HEK293 (cell line): ENCODE results near the gene ZNF140.
A peak's percentile ranks its signal among the peaks of the same experiment; 100 is the strongest.

Experiments used
- GLI2 ChIP-seq: fragments of 450-650 bp; formaldehyde crosslinking; IDR thresholded peaks from 2 replicates; pipeline ENCODE4; 2017; ENCODE audit warnings: missing biosample characterization, missing genetic modification characterization, low read depth, borderline replicate concordance
- GLI4 ChIP-seq: fragments of 450-650 bp; formaldehyde crosslinking; IDR thresholded peaks from 2 replicates; pipeline ENCODE4 v1.5.1; 2016; ENCODE audit warnings: missing biosample characterization, missing genetic modification characterization
- KLF9 ChIP-seq: fragments of 450-650 bp; formaldehyde crosslinking; IDR thresholded peaks from 2 replicates; pipeline ENCODE4 v1.5.1; 2016; ENCODE audit warnings: missing biosample characterization, missing genetic modification characterization, low read depth
- OVOL3 ChIP-seq: fragments of 450-650 bp; formaldehyde crosslinking; IDR thresholded peaks from 2 replicates; pipeline ENCODE4 v1.5.1; 2016; ENCODE audit warnings: missing biosample characterization, missing genetic modification characterization
- SP3 ChIP-seq: fragments of 450-650 bp; formaldehyde crosslinking; IDR thresholded peaks from 2 replicates; pipeline ENCODE4 v1.5.1; 2016; ENCODE audit warnings: missing biosample characterization, missing genetic modification characterization
- ZBTB21 ChIP-seq: fragments of 450-650 bp; formaldehyde crosslinking; IDR thresholded peaks from 2 replicates; pipeline ENCODE4 v1.5.1; 2017; ENCODE audit warnings: missing biosample characterization, missing genetic modification characterization
- ZFHX2 ChIP-seq: fragments of 450-650 bp; formaldehyde crosslinking; conservative IDR thresholded peaks from 2 replicates; pipeline ENCODE4 v1.5.1; 2016; ENCODE audit warnings: missing biosample characterization, missing genetic modification characterization
- ZNF132 ChIP-seq: fragments of 450-650 bp; formaldehyde crosslinking; IDR thresholded peaks from 2 replicates; pipeline ENCODE4 v1.5.1; 2017; ENCODE audit warnings: missing biosample characterization, missing genetic modification characterization, borderline replicate concordance
- ZNF16 ChIP-seq: fragments of 450-650 bp; formaldehyde crosslinking; IDR thresholded peaks from 2 replicates; pipeline ENCODE4 v1.5.1; 2016; ENCODE audit warnings: low read depth, missing biosample characterization, missing genetic modification characterization
- ZNF174 ChIP-seq: fragments of 450-650 bp; formaldehyde crosslinking; IDR thresholded peaks from 2 replicates; pipeline ENCODE4 v1.5.0; 2017; ENCODE audit warnings: missing biosample characterization, mild to moderate bottlenecking, missing genetic modification characterization
- ZNF184 ChIP-seq: fragments of 450-650 bp; IDR thresholded peaks from 2 replicates; pipeline ENCODE4 v1.5.1; 2018; ENCODE audit warnings: missing biosample characterization, mild to moderate bottlenecking, missing genetic modification characterization
- ZNF350 ChIP-seq: fragments of 450-650 bp; formaldehyde crosslinking; IDR thresholded peaks from 2 replicates; pipeline ENCODE4 v1.5.0; 2017; ENCODE audit warnings: missing biosample characterization, mild to moderate bottlenecking, missing genetic modification characterization
- ZNF37A ChIP-seq: fragments of 450-650 bp; IDR thresholded peaks from 2 replicates; pipeline ENCODE4 v1.5.1; 2018; ENCODE audit warnings: missing biosample characterization, missing genetic modification characterization
- ZNF394 ChIP-seq: fragments of 450-650 bp; formaldehyde crosslinking; IDR thresholded peaks from 2 replicates; pipeline ENCODE4 v1.5.1; 2016; ENCODE audit warnings: missing biosample characterization, missing genetic modification characterization, mild to moderate bottlenecking, moderate library complexity, borderline replicate concordance
- ZNF404 ChIP-seq: fragments of 450-650 bp; formaldehyde crosslinking; IDR thresholded peaks from 2 replicates; pipeline ENCODE4 v1.5.1; 2017; ENCODE audit warnings: missing biosample characterization, missing genetic modification characterization
- ZNF433 ChIP-seq: fragments of 450-650 bp; formaldehyde crosslinking; IDR thresholded peaks from 2 replicates; pipeline ENCODE4 v1.5.1; 2016; ENCODE audit warnings: missing biosample characterization, missing genetic modification characterization, low read depth
- ZNF510 ChIP-seq: fragments of 450-650 bp; formaldehyde crosslinking; IDR thresholded peaks from 2 replicates; pipeline ENCODE4 v1.5.1; 2018; ENCODE audit warnings: mild to moderate bottlenecking, missing genetic modification characterization, missing biosample characterization; ENCODE audit not compliant: insufficient replicate concordance
- ZNF776 ChIP-seq: fragments of 450-650 bp; formaldehyde crosslinking; IDR thresholded peaks from 2 replicates; pipeline ENCODE4 v1.5.0; 2017; ENCODE audit warnings: missing biosample characterization, missing genetic modification characterization, borderline replicate concordance
- ZNF792 ChIP-seq: fragments of 450-650 bp; formaldehyde crosslinking; IDR thresholded peaks from 2 replicates; pipeline ENCODE4 v1.5.1; 2016; ENCODE audit warnings: missing biosample characterization, missing genetic modification characterization
- ZNF837 ChIP-seq: fragments of 450-650 bp; formaldehyde crosslinking; IDR thresholded peaks from 2 replicates; pipeline ENCODE4 v1.5.1; 2016; ENCODE audit warnings: missing biosample characterization, missing genetic modification characterization
- ZNF843 ChIP-seq: fragments of 450-650 bp; formaldehyde crosslinking; IDR thresholded peaks from 2 replicates; pipeline ENCODE4 v1.5.1; 2016; ENCODE audit warnings: missing biosample characterization, missing genetic modification characterization
- TF ChIP-seq, protein P1 (sequence below): fragments of 450-650 bp; formaldehyde crosslinking; IDR thresholded peaks from 2 replicates; pipeline ENCODE4 v1.5.1; 2016; ENCODE audit warnings: missing biosample characterization, missing genetic modification characterization
- TF ChIP-seq, protein P2 (sequence below): fragments of 450-650 bp; formaldehyde crosslinking; IDR thresholded peaks from 2 replicates; pipeline ENCODE4 v1.5.1; 2016; ENCODE audit warnings: missing biosample characterization, missing genetic modification characterization
- TF ChIP-seq, protein P3 (sequence below): fragments of 450-650 bp; formaldehyde crosslinking; IDR thresholded peaks from 2 replicates; pipeline ENCODE4 v1.5.1; 2016; ENCODE audit warnings: missing biosample characterization, missing genetic modification characterization
- TF ChIP-seq, protein P4 (sequence below): fragments of 450-650 bp; formaldehyde crosslinking; IDR thresholded peaks from 2 replicates; pipeline ENCODE4 v1.5.1; 2016; ENCODE audit warnings: missing biosample characterization, missing genetic modification characterization
- TF ChIP-seq, protein P5 (sequence below): fragments of 450-650 bp; formaldehyde crosslinking; IDR thresholded peaks from 2 replicates; pipeline ENCODE4 v1.5.1; 2016; ENCODE audit warnings: missing biosample characterization, missing genetic modification characterization
- TF ChIP-seq, protein P6 (sequence below): fragments of 450-650 bp; formaldehyde crosslinking; IDR thresholded peaks from 2 replicates; pipeline ENCODE4 v1.5.1; 2017; ENCODE audit warnings: missing biosample characterization, missing genetic modification characterization

ZNF140 gene

DNA sequence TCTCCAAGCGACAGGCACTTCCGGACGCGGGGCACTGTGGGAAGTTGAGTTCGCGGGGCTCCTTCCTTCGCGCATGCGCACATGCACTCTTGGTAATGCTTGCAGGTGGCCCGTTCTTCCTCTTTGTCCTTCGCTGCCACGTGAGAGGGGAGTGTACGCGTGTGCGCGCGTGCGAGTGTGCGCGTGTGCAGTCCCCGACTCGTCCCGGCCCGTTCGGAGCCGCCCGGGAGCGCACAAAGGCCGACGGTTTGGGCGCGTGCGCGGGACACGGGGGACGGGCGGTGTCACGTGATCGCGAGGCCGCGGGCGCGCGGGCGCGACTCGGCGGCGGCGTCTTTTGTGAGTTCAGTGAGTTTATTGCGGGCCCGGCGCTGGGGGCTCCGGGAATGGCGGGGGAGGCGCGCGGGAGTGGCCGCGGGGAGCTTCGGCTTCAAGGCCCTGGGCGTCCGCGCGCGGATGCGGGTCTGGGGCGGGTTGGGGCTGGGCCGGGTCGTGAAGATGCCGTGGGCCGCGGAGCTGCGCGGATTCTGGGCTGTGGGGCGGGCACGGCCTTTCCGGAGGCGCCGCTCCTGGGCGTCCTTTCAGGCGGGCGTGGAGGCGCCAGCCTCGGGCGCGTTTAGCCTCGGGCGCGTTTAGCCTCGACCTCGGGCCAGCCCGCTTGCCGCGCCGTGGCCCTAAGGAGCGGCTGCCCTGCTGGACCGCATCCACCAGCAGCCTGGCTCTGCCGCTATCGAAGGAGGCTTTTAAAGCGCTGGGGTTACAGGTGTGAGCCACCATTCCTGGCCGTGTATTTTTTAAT lies 43.3 kb upstream of the ZNF140 start, which contains the start of gene ZNF84 (continued):
- peak; percentile 65; the same call in 1 of the 2 replicates for TF ChIP-seq ZNF184 (tag by site-specific recombination)
- TF ChIP-seq ZNF433 (tag by site-specific recombination): no peak
- no peak for TF ChIP-seq ZNF404 (tag by site-specific recombination)
- TF ChIP-seq OVOL3 (tag by site-specific recombination): no peak
- TF ChIP-seq, protein P1, sequence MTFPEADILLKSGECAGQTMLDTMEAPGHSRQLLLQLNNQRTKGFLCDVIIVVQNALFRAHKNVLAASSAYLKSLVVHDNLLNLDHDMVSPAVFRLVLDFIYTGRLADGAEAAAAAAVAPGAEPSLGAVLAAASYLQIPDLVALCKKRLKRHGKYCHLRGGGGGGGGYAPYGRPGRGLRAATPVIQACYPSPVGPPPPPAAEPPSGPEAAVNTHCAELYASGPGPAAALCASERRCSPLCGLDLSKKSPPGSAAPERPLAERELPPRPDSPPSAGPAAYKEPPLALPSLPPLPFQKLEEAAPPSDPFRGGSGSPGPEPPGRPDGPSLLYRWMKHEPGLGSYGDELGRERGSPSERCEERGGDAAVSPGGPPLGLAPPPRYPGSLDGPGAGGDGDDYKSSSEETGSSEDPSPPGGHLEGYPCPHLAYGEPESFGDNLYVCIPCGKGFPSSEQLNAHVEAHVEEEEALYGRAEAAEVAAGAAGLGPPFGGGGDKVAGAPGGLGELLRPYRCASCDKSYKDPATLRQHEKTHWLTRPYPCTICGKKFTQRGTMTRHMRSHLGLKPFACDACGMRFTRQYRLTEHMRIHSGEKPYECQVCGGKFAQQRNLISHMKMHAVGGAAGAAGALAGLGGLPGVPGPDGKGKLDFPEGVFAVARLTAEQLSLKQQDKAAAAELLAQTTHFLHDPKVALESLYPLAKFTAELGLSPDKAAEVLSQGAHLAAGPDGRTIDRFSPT (tag by site-specific recombination): no peak
- TF ChIP-seq, protein P2, sequence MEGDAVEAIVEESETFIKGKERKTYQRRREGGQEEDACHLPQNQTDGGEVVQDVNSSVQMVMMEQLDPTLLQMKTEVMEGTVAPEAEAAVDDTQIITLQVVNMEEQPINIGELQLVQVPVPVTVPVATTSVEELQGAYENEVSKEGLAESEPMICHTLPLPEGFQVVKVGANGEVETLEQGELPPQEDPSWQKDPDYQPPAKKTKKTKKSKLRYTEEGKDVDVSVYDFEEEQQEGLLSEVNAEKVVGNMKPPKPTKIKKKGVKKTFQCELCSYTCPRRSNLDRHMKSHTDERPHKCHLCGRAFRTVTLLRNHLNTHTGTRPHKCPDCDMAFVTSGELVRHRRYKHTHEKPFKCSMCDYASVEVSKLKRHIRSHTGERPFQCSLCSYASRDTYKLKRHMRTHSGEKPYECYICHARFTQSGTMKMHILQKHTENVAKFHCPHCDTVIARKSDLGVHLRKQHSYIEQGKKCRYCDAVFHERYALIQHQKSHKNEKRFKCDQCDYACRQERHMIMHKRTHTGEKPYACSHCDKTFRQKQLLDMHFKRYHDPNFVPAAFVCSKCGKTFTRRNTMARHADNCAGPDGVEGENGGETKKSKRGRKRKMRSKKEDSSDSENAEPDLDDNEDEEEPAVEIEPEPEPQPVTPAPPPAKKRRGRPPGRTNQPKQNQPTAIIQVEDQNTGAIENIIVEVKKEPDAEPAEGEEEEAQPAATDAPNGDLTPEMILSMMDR: no peak
- no peak for TF ChIP-seq ZBTB21 (tag by site-specific recombination)
- no peak for TF ChIP-seq ZNF510 (tag by site-specific recombination)
- no peak for TF ChIP-seq ZNF394
- 0 out of 2 replicates have a peak, but pooled peaks have one; percentile 57 for TF ChIP-seq GLI4 (tag by site-specific recombination)
- no peak for TF ChIP-seq ZNF837 (tag by site-specific recombination)
- no peak for TF ChIP-seq KLF9
- no peak for TF ChIP-seq ZNF843
- no peak for TF ChIP-seq ZNF16 (tag by site-specific recombination)
- TF ChIP-seq, protein P3, sequence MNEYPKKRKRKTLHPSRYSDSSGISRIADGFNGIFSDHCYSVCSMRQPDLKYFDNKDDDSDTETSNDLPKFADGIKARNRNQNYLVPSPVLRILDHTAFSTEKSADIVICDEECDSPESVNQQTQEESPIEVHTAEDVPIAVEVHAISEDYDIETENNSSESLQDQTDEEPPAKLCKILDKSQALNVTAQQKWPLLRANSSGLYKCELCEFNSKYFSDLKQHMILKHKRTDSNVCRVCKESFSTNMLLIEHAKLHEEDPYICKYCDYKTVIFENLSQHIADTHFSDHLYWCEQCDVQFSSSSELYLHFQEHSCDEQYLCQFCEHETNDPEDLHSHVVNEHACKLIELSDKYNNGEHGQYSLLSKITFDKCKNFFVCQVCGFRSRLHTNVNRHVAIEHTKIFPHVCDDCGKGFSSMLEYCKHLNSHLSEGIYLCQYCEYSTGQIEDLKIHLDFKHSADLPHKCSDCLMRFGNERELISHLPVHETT: no peak
- no peak for TF ChIP-seq ZNF792 (tag by site-specific recombination)
- no peak for TF ChIP-seq ZNF350 (tag by site-specific recombination)
- peak; percentile 75 for TF ChIP-seq ZFHX2 (tag by site-specific recombination)
- TF ChIP-seq ZNF174 (tag by site-specific recombination): no peak
- TF ChIP-seq, protein P4, sequence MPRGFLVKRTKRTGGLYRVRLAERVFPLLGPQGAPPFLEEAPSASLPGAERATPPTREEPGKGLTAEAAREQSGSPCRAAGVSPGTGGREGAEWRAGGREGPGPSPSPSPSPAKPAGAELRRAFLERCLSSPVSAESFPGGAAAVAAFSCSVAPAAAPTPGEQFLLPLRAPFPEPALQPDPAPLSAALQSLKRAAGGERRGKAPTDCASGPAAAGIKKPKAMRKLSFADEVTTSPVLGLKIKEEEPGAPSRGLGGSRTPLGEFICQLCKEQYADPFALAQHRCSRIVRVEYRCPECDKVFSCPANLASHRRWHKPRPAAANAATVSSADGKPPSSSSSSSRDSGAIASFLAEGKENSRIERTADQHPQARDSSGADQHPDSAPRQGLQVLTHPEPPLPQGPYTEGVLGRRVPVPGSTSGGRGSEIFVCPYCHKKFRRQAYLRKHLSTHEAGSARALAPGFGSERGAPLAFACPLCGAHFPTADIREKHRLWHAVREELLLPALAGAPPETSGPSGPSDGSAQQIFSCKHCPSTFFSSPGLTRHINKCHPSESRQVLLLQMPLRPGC (tag by site-specific recombination): no peak
- TF ChIP-seq ZNF776 (tag by site-specific recombination): no peak
- TF ChIP-seq GLI2 (tag by site-specific recombination): no peak
- peak; percentile 51; the same call in 1 of the 2 replicates for TF ChIP-seq SP3
- TF ChIP-seq, protein P5, sequence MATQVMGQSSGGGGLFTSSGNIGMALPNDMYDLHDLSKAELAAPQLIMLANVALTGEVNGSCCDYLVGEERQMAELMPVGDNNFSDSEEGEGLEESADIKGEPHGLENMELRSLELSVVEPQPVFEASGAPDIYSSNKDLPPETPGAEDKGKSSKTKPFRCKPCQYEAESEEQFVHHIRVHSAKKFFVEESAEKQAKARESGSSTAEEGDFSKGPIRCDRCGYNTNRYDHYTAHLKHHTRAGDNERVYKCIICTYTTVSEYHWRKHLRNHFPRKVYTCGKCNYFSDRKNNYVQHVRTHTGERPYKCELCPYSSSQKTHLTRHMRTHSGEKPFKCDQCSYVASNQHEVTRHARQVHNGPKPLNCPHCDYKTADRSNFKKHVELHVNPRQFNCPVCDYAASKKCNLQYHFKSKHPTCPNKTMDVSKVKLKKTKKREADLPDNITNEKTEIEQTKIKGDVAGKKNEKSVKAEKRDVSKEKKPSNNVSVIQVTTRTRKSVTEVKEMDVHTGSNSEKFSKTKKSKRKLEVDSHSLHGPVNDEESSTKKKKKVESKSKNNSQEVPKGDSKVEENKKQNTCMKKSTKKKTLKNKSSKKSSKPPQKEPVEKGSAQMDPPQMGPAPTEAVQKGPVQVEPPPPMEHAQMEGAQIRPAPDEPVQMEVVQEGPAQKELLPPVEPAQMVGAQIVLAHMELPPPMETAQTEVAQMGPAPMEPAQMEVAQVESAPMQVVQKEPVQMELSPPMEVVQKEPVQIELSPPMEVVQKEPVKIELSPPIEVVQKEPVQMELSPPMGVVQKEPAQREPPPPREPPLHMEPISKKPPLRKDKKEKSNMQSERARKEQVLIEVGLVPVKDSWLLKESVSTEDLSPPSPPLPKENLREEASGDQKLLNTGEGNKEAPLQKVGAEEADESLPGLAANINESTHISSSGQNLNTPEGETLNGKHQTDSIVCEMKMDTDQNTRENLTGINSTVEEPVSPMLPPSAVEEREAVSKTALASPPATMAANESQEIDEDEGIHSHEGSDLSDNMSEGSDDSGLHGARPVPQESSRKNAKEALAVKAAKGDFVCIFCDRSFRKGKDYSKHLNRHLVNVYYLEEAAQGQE (tag by site-specific recombination): no peak
- TF ChIP-seq, protein P6, sequence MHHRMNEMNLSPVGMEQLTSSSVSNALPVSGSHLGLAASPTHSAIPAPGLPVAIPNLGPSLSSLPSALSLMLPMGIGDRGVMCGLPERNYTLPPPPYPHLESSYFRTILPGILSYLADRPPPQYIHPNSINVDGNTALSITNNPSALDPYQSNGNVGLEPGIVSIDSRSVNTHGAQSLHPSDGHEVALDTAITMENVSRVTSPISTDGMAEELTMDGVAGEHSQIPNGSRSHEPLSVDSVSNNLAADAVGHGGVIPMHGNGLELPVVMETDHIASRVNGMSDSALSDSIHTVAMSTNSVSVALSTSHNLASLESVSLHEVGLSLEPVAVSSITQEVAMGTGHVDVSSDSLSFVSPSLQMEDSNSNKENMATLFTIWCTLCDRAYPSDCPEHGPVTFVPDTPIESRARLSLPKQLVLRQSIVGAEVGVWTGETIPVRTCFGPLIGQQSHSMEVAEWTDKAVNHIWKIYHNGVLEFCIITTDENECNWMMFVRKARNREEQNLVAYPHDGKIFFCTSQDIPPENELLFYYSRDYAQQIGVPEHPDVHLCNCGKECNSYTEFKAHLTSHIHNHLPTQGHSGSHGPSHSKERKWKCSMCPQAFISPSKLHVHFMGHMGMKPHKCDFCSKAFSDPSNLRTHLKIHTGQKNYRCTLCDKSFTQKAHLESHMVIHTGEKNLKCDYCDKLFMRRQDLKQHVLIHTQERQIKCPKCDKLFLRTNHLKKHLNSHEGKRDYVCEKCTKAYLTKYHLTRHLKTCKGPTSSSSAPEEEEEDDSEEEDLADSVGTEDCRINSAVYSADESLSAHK (tag by site-specific recombination): no peak
- no peak for TF ChIP-seq ZNF37A (tag by site-specific recombination)
- no peak for TF ChIP-seq ZNF132 (tag by site-specific recombination)
